Dedifferentiated amniotic fluid mesenchymal stem cell (primary cell): ENCODE data around the gene LALBA.
"Not testable (repeated sequence)": the region's sequence is repeated elsewhere in the genome, so short reads cannot be mapped to it uniquely, and the experiment has no call there.

Source experiments
- DNase-seq: peaks from one replicate; pipeline ENCODE4 v3.0.0-alpha.2; 2016; ENCODE audit errors: extremely low spot score

The LALBA gene

DNA sequence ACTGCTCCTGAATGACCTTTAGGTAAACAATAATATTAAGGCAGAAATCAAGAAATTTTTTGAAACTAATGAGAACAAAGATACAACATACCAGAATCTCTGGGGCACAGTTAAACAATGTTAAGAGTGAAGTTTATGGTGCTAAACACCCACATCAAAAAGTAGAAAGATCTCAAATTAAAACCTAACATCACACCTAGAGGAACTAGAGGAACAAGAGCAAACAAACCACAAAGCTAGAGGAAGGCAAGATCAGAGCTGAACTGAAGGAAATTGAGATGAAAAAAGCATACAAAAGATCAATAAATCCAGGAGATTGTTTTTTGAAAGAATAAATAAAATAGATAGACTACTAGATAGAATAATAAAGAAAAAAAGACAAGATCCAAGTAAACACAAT lies 37.2 kb downstream of the LALBA start:
- DNase-seq: no peak

GRCh38 chr12:48527891-48528670 lies 41.8 kb downstream of the LALBA start:
- no peak for DNase-seq

DNA sequence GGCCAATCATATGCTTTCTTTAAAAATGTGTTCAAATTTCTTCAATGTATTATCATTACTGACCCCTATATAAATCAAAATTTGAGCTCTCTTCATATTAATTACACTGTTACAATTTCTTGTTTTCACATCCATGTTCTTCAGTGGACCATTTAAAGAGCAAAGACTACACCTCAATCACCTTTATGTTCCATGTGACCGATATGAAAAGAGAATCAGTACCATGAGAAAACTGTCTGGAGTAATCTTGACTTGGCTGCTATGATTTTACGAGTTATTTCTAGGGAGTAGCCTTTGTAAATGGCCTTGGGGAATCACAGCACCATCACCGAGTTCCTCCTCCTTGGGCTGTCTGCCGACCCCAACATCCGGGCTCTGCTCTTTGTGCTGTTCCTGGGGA lies 44.5 kb downstream of the LALBA start, which contains the start of gene OR8S1:
Gene OR8S1 (plus strand): TSS at position 301 of the 400 bp plus-strand sequence. CDS start 0 bp downstream, at position 301.
- no peak for DNase-seq

DNA sequence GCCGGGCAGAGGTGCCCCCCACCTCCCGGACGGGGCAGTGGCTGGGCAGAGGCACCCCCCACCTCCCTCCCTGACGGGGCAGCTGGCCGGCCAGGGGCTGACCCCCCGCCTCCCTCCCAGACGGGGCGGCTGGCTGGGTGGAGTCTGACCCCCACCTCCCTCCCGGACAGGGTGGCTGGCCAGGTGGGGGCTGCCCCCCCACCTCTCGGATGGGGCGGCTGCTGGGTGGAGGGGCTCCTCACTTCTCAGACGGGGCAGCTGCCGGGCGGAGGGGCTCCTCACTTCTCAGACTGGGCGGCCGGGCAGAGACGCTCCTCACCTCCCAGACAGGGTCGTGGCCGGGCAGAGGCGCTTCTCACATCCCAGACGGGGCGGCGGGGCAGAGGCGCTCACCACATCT lies 49.5 kb downstream of the LALBA start:
- not testable (repeated sequence) for DNase-seq
